ENCODE data around the gene SPCS2. TPM values are rescaled to one million over a fixed set of nuclear protein-coding genes. Genes with fewer than 3 reads are reported as not detected.

Gene SPCS2
- total RNA-seq, 1 experiment from 2014 or later: 91.5 TPM

GRCh38 chr11:74937696-74938475 is 11.2 kb upstream of the SPCS2 start:
- Histone ChIP-seq H2AFZ (ENCODE audit: low read length) (no peak overlapping the region), H3K27ac (ENCODE audit: low read length) (0 out of 2 replicates have a peak overlapping the region, but pooled peaks have one; percentile 2), H3K9me3 (ENCODE audit: low read length) (no peaks in the 10 kb centered on the region), H3K4me2 (ENCODE audit: low read depth, low read length, poor library complexity, severe bottlenecking) (no peak overlapping the region), H3K9ac (ENCODE audit: low read length) (no peak overlapping the region), H3K4me1 (ENCODE audit: low read length) (peaks cover 52% of the 10 kb centered on the region), H3K9me2 (replicated peaks; ENCODE audit: insufficient read depth, low read length) (no peaks in the 10 kb centered on the region), H3K27me3 (ENCODE audit: low read length) (no peaks in the 10 kb centered on the region), H3K79me2 (ENCODE audit: low read length) (peaks cover 37% of the 10 kb centered on the region), H4K20me1 (ENCODE audit: insufficient read depth, low read depth, low read length) (no peaks in the 10 kb centered on the region), H3K36me3 (ENCODE audit: insufficient read depth, low read length) (peaks cover 43% of the 10 kb centered on the region), H3K4me3 (ENCODE audit: low read length) (no peak overlapping the region)
- DNase-seq: no peak

- H3K79me2 ChIP-seq (ENCODE audit: low read length): peaks cover 47% of the 10 kb centered on the region
- H3K27me3 ChIP-seq (ENCODE audit: low read length): no peaks in the 10 kb centered on the region
- H3K9ac ChIP-seq (ENCODE audit: low read length): 0 out of 2 replicates have a peak overlapping the region, but pooled peaks have one; percentile 7
- H3K4me3 ChIP-seq (ENCODE audit: low read length): no peak overlapping the region
- no peaks in the 10 kb centered on the region for H3K9me3 ChIP-seq (ENCODE audit: low read length)
- no peak overlapping the region for H2AFZ ChIP-seq (ENCODE audit: low read length)
- H3K27ac ChIP-seq (ENCODE audit: low read length): peak overlapping the region; percentile 41; the same call in 1 of the 2 replicates
- H3K4me1 ChIP-seq (ENCODE audit: low read length): peaks cover 49% of the 10 kb centered on the region
- H3K4me2 ChIP-seq (ENCODE audit: low read depth, low read length, poor library complexity, severe bottlenecking): no peak overlapping the region
- H4K20me1 ChIP-seq (ENCODE audit: insufficient read depth, low read depth, low read length): no peaks in the 10 kb centered on the region
- peaks cover 21% of the 10 kb centered on the region for H3K36me3 ChIP-seq (ENCODE audit: insufficient read depth, low read length)
- H3K9me2 ChIP-seq (replicated peaks; ENCODE audit: insufficient read depth, low read length): no peaks in the 10 kb centered on the region
- no peak for DNase-seq
Measured at GRCh38 chr11:74941492-74941891, 7.6 kb upstream of the SPCS2 start.

- no peak overlapping the region for H2AFZ ChIP-seq (ENCODE audit: low read length)
- H3K27me3 ChIP-seq (ENCODE audit: low read length): no peaks in the 10 kb centered on the region
- peaks cover 52% of the 10 kb centered on the region for H3K79me2 ChIP-seq (ENCODE audit: low read length)
- no peaks in the 10 kb centered on the region for H4K20me1 ChIP-seq (ENCODE audit: insufficient read depth, low read depth, low read length)
- H3K27ac ChIP-seq (ENCODE audit: low read length): peak overlapping the region; percentile 41
- no peak overlapping the region for H3K9ac ChIP-seq (ENCODE audit: low read length)
- no peaks in the 10 kb centered on the region for H3K9me2 ChIP-seq (replicated peaks; ENCODE audit: insufficient read depth, low read length)
- no peak for DNase-seq
- no peak overlapping the region for H3K4me2 ChIP-seq (ENCODE audit: low read depth, low read length, poor library complexity, severe bottlenecking)
- H3K4me3 ChIP-seq (ENCODE audit: low read length): no peak overlapping the region
- no peaks in the 10 kb centered on the region for H3K9me3 ChIP-seq (ENCODE audit: low read length)
- H3K36me3 ChIP-seq (ENCODE audit: insufficient read depth, low read length): peaks cover 14% of the 10 kb centered on the region
- peaks cover 42% of the 10 kb centered on the region for H3K4me1 ChIP-seq (ENCODE audit: low read length)
Measured at GRCh38 chr11:74942073-74942759, 6.8 kb upstream of the SPCS2 start.

GRCh38 chr11:74948546-74948897 is 544 bp upstream of the SPCS2 start:
- Histone ChIP-seq H3K79me2 (ENCODE audit: low read length) (peaks cover 88% of the 10 kb centered on the region), H3K36me3 (ENCODE audit: insufficient read depth, low read length) (peaks cover 8% of the 10 kb centered on the region; the same call in 1 of the 2 replicates), H3K9ac (ENCODE audit: low read length) (peak overlapping the region; percentile 90), H3K9me2 (replicated peaks; ENCODE audit: insufficient read depth, low read length) (no peaks in the 10 kb centered on the region), H3K9me3 (ENCODE audit: low read length) (no peaks in the 10 kb centered on the region), H3K27me3 (ENCODE audit: low read length) (no peaks in the 10 kb centered on the region), H2AFZ (ENCODE audit: low read length) (peak overlapping the region; percentile 73), H3K4me1 (ENCODE audit: low read length) (peaks cover 55% of the 10 kb centered on the region), H3K27ac (ENCODE audit: low read length) (peak overlapping the region; percentile 72), H4K20me1 (ENCODE audit: insufficient read depth, low read depth, low read length) (no peaks in the 10 kb centered on the region), H3K4me3 (ENCODE audit: low read length) (peak overlapping the region; percentile 86), H3K4me2 (ENCODE audit: low read depth, low read length, poor library complexity, severe bottlenecking) (peak overlapping the region; percentile 91)
- DNase-seq: peak; percentile 65

GRCh38 chr11:74949753-74950137 is 679 bp downstream of the SPCS2 start:
- peaks cover 92% of the 10 kb centered on the region for H3K79me2 ChIP-seq (ENCODE audit: low read length)
- H3K4me1 ChIP-seq (ENCODE audit: low read length): peaks cover 55% of the 10 kb centered on the region
- DNase-seq: peak; percentile 53
- H3K4me3 ChIP-seq (ENCODE audit: low read length): peak overlapping the region; percentile 86
- no peaks in the 10 kb centered on the region for H3K9me2 ChIP-seq (replicated peaks; ENCODE audit: insufficient read depth, low read length)
- no peaks in the 10 kb centered on the region for H4K20me1 ChIP-seq (ENCODE audit: insufficient read depth, low read depth, low read length)
- peak overlapping the region; percentile 87 for H3K27ac ChIP-seq (ENCODE audit: low read length)
- no peaks in the 10 kb centered on the region for H3K27me3 ChIP-seq (ENCODE audit: low read length)
- H3K9ac ChIP-seq (ENCODE audit: low read length): peak overlapping the region; percentile 90
- no peaks in the 10 kb centered on the region for H3K9me3 ChIP-seq (ENCODE audit: low read length)
- peaks cover 13% of the 10 kb centered on the region for H3K36me3 ChIP-seq (ENCODE audit: insufficient read depth, low read length)
- H2AFZ ChIP-seq (ENCODE audit: low read length): no peak overlapping the region
- peak overlapping the region; percentile 86 for H3K4me2 ChIP-seq (ENCODE audit: low read depth, low read length, poor library complexity, severe bottlenecking)

- Histone ChIP-seq H3K9me3 (ENCODE audit: low read length) (no peaks in the 10 kb centered on the region), H3K4me1 (ENCODE audit: low read length) (peaks cover 59% of the 10 kb centered on the region), H2AFZ (ENCODE audit: low read length) (no peak overlapping the region), H3K4me2 (ENCODE audit: low read depth, low read length, poor library complexity, severe bottlenecking) (peak overlapping the region; percentile 86), H3K9me2 (replicated peaks; ENCODE audit: insufficient read depth, low read length) (no peaks in the 10 kb centered on the region), H4K20me1 (ENCODE audit: insufficient read depth, low read depth, low read length) (no peaks in the 10 kb centered on the region), H3K9ac (ENCODE audit: low read length) (peak overlapping the region; percentile 90), H3K79me2 (ENCODE audit: low read length) (peaks cover 92% of the 10 kb centered on the region), H3K36me3 (ENCODE audit: insufficient read depth, low read length) (peaks cover 10% of the 10 kb centered on the region), H3K27ac (ENCODE audit: low read length) (peak overlapping the region; percentile 87), H3K4me3 (ENCODE audit: low read length) (peak overlapping the region; percentile 86), H3K27me3 (ENCODE audit: low read length) (no peaks in the 10 kb centered on the region)
- peak; percentile 69 for DNase-seq
Measured at GRCh38 chr11:74950374-74950969, 1.4 kb downstream of the SPCS2 start.

GRCh38 chr11:74951226-74951625 is 2.2 kb downstream of the SPCS2 start:
- Histone ChIP-seq H3K27ac (ENCODE audit: low read length) (peak overlapping the region; percentile 87), H3K79me2 (ENCODE audit: low read length) (peaks cover 94% of the 10 kb centered on the region), H3K9ac (ENCODE audit: low read length) (peak overlapping the region; percentile 90), H3K4me1 (ENCODE audit: low read length) (peaks cover 62% of the 10 kb centered on the region), H3K4me2 (ENCODE audit: low read depth, low read length, poor library complexity, severe bottlenecking) (peak overlapping the region; percentile 86), H3K36me3 (ENCODE audit: insufficient read depth, low read length) (peaks cover 10% of the 10 kb centered on the region), H2AFZ (ENCODE audit: low read length) (no peak overlapping the region), H4K20me1 (ENCODE audit: insufficient read depth, low read depth, low read length) (no peaks in the 10 kb centered on the region), H3K4me3 (ENCODE audit: low read length) (peak overlapping the region; percentile 86), H3K9me2 (replicated peaks; ENCODE audit: insufficient read depth, low read length) (no peaks in the 10 kb centered on the region), H3K27me3 (ENCODE audit: low read length) (no peaks in the 10 kb centered on the region), H3K9me3 (ENCODE audit: low read length) (no peaks in the 10 kb centered on the region)
- peak; percentile 66 for DNase-seq

GRCh38 chr11:74952752-74953151 is 3.7 kb downstream of the SPCS2 start:
- Histone ChIP-seq H3K27ac (ENCODE audit: low read length) (peak overlapping the region; percentile 87), H3K9me2 (replicated peaks; ENCODE audit: insufficient read depth, low read length) (no peaks in the 10 kb centered on the region), H4K20me1 (ENCODE audit: insufficient read depth, low read depth, low read length) (no peaks in the 10 kb centered on the region), H3K4me2 (ENCODE audit: low read depth, low read length, poor library complexity, severe bottlenecking) (peak overlapping the region; percentile 86), H3K36me3 (ENCODE audit: insufficient read depth, low read length) (peaks cover 13% of the 10 kb centered on the region), H3K9ac (ENCODE audit: low read length) (peak overlapping the region; percentile 22; the same call in 1 of the 2 replicates), H3K9me3 (ENCODE audit: low read length) (no peaks in the 10 kb centered on the region), H3K4me1 (ENCODE audit: low read length) (peaks cover 76% of the 10 kb centered on the region), H3K27me3 (ENCODE audit: low read length) (no peaks in the 10 kb centered on the region), H2AFZ (ENCODE audit: low read length) (no peak overlapping the region), H3K79me2 (ENCODE audit: low read length) (peaks cover 98% of the 10 kb centered on the region), H3K4me3 (ENCODE audit: low read length) (peak overlapping the region; percentile 22)
- no peak for DNase-seq

Measured in Karpas-422 (cell line).